Endothelial cell of umbilical vein (primary cell): ENCODE measurements around the gene HBP1. TPM values are rescaled to one million over a fixed set of nuclear protein-coding genes. Genes with fewer than 3 reads are reported as not detected.
A peak's percentile ranks its signal among the peaks of the same experiment; 100 is the strongest.

Experiments
- Bru-seq: library from RNA; stranded (reverse); fragments of 400-500 nt; gene quantifications from one replicate; lab custom pipeline; 2021; lab: Mats Ljungman, UMichigan
- BruChase-seq, 2 experiments: library from RNA; stranded (reverse); fragments of 400-500 nt; gene quantifications; one replicate each; lab custom pipeline; 2021; lab: Mats Ljungman, UMichigan
- BruUV-seq: library from RNA; stranded (reverse); fragments of 400-500 nt; replicated peaks from 2 replicates; lab custom pipeline; 2021; lab: Mats Ljungman, UMichigan
- CTCF ChIA-PET: fragments of 300-600, 350-600 bp; sonication (Branson Sonifier 250); formaldehyde crosslinking; loops from one replicate; lab custom pipeline; 2021; ENCODE audit warnings: antibody characterized with exemption, inconsistent platforms; lab: Charles Lee
- POLR2A ChIA-PET: fragments of 300-600, 350-600 bp; sonication (Branson Sonifier 250); formaldehyde crosslinking; loops from one replicate; lab custom pipeline; 2021; ENCODE audit warnings: antibody characterized with exemption, inconsistent platforms; lab: Charles Lee
- DNase-seq: peaks from one replicate; pipeline ENCODE4 v3.0.0-alpha.2; 2011; ENCODE audit warnings: low read depth, low spot score
- FAIRE-seq: peaks from 2 replicates; lab custom pipeline; 2011; peaks lifted over from hg19 to GRCh38; lab: Jason Lieb, UNC
- H2AFZ ChIP-seq: 2 replicates; pipeline ENCODE4 v1.6.0; 2012; ENCODE audit warnings: low read depth, low read length, control low read depth, inconsistent platforms
- H3K27ac ChIP-seq: 2 replicates; pipeline ENCODE4 v1.5.1; 2011; ENCODE audit warnings: low read depth, mild to moderate bottlenecking, control low read depth, low read length, moderate library complexity; ENCODE audit not compliant: insufficient read depth
- H3K27me3 ChIP-seq, 2 experiments: 2 replicates each; pipeline versions ENCODE4 v1.6.0 to v1.6.1; 2011; ENCODE audit warnings: low read length in 2 of 2, mixed read lengths in 1 of 2; ENCODE audit not compliant: control insufficient read depth in 2 of 2, insufficient read depth in 2 of 2
- H3K36me3 ChIP-seq, 2 experiments: 2 replicates in 1 of 2; 3 replicates in 1 of 2; pipeline ENCODE4 v1.5.1; 2011; ENCODE audit warnings: low read length in 2 of 2, mild to moderate bottlenecking in 1 of 2, moderate library complexity in 1 of 2; ENCODE audit not compliant: control insufficient read depth in 2 of 2, insufficient read depth in 2 of 2; ENCODE audit errors: extremely low read depth in 1 of 2
- H3K4me1 ChIP-seq: 3 replicates; pipeline ENCODE4 v1.5.1; 2011; ENCODE audit warnings: mild to moderate bottlenecking, low read length; ENCODE audit not compliant: control insufficient read depth, insufficient read depth; ENCODE audit errors: extremely low read depth
- H3K4me2 ChIP-seq: 2 replicates; pipeline ENCODE4 v1.6.1; 2011; ENCODE audit warnings: low read length, control low read depth, mixed read lengths; ENCODE audit not compliant: insufficient read depth
- H3K4me3 ChIP-seq, 3 experiments: fragments of 200-600 bp in 1 of 3; sonication (generic), shearing (Covaris generic) in 1 of 3; replicated peaks in 1 of 3; 2 replicates each; pipeline ENCODE4 v1.5.1; 2011 to 2016; ENCODE audit warnings: control low read depth in 3 of 3, low read length in 3 of 3, mild to moderate bottlenecking in 2 of 3, inconsistent platforms in 1 of 3, low read depth in 1 of 3, moderate library complexity in 1 of 3; ENCODE audit not compliant: insufficient read depth in 1 of 3
- H3K79me2 ChIP-seq: 2 replicates; pipeline ENCODE4 v1.6.0; 2012; ENCODE audit warnings: low read length, inconsistent platforms; ENCODE audit not compliant: control insufficient read depth, insufficient read depth
- H3K9ac ChIP-seq: replicated peaks from 2 replicates; pipeline ENCODE3; 2011; ENCODE audit warnings: low read length, control low read depth; ENCODE audit not compliant: insufficient read depth; ENCODE audit errors: extremely low read depth
- H3K9me1 ChIP-seq: replicated peaks from 3 replicates; pipeline ENCODE4 v1.6.0; 2011; ENCODE audit warnings: mild to moderate bottlenecking, low read length; ENCODE audit not compliant: control insufficient read depth, insufficient read depth; ENCODE audit errors: extremely low read depth
- H3K9me3 ChIP-seq: replicated peaks from 2 replicates; pipeline ENCODE4 v1.5.1; 2012; ENCODE audit warnings: low read length, inconsistent platforms; ENCODE audit not compliant: control insufficient read depth, insufficient read depth
- H4K20me1 ChIP-seq: replicated peaks from 2 replicates; pipeline ENCODE3; 2011; ENCODE audit warnings: mild to moderate bottlenecking, low read length; ENCODE audit not compliant: control insufficient read depth, insufficient read depth; ENCODE audit errors: extremely low read depth
- EZH2 ChIP-seq: IDR thresholded peaks from 2 replicates; pipeline ENCODE4 v1.6.1; 2012; ENCODE audit warnings: borderline replicate concordance, low read depth, mild to moderate bottlenecking, moderate library complexity, low read length, inconsistent platforms; ENCODE audit not compliant: severe bottlenecking
- FOS ChIP-seq: IDR thresholded peaks from 2 replicates; pipeline ENCODE4 v1.6.1; 2011; ENCODE audit warnings: mild to moderate bottlenecking, low read length, moderate library complexity, borderline replicate concordance; ENCODE audit not compliant: insufficient read depth
- GATA2 ChIP-seq: IDR thresholded peaks from 2 replicates; pipeline ENCODE4 v1.7.0; 2011; ENCODE audit warnings: low read depth, mild to moderate bottlenecking, moderate library complexity, mixed read lengths, low read length; ENCODE audit not compliant: insufficient read length, insufficient read depth
- JUN ChIP-seq: IDR thresholded peaks from 2 replicates; pipeline ENCODE4 v1.6.1; 2011; ENCODE audit warnings: borderline replicate concordance, low read depth; ENCODE audit not compliant: insufficient read length, insufficient read depth
- MAX ChIP-seq: IDR thresholded peaks from 2 replicates; pipeline ENCODE4 v1.6.1; 2011; ENCODE audit not compliant: insufficient read depth, insufficient read length
- MYC ChIP-seq: IDR thresholded peaks from one replicate; pipeline ENCODE4 v1.6.1; 2011; ENCODE audit warnings: mild to moderate bottlenecking, low read depth, low read length
- POLR2A ChIP-seq: IDR thresholded peaks from 2 replicates; pipeline ENCODE4 v1.6.1; 2012; ENCODE audit warnings: low read depth, mild to moderate bottlenecking, control low read depth, low read length
- POLR2AphosphoS5 ChIP-seq: IDR thresholded peaks from 2 replicates; pipeline ENCODE4 v1.6.1; 2012; ENCODE audit warnings: low read depth, mild to moderate bottlenecking, control low read depth, low read length, moderate library complexity; ENCODE audit not compliant: insufficient read depth
- dilution Hi-C: fragments of 300-500 bp; cut with MboI; formaldehyde crosslinking; loops from one replicate; pipeline ENCODE4 v1.15.0; 2019; ENCODE audit warnings: low sequenced_read_pairs; ENCODE audit not compliant: extremely low pct_ligation_motif_present
- intact Hi-C: fragments of 100-400 bp; cut with micrococcal nuclease; formaldehyde crosslinking; loops from one replicate; pipeline ENCODE4 v1.10.0; 2022
- long read RNA-seq: library from polyadenylated mRNA; stranded (forward); transcript quantifications from one replicate; pipeline ENCODE4 v2.0.0, GENCODE V29; 2021
- polyA minus RNA-seq, 3 experiments: library from RNA; depleted of rRNA, polyadenylated mRNA; stranded (reverse); fragments of >200 nt; gene quantifications; 1 replicate in 1 of 3; 2 replicates in 2 of 3; pipeline ENCODE4 v1.2.3, GENCODE V29; 2011
- polyA plus RNA-seq, 4 experiments: library from polyadenylated mRNA; depleted of rRNA in 3 of 4; stranded (reverse) in 3 of 4; unstranded in 1 of 4; fragments of >200 nt; gene quantifications; 2 replicates each; pipeline versions ENCODE4 v1.2.1 to v1.2.3, GENCODE V29; 2011 to 2012; ENCODE audit warnings: missing spikeins in 1 of 4
- total RNA-seq: library from RNA; stranded (reverse); gene quantifications from 2 replicates; pipeline ENCODE4 v1.2.3, GENCODE V29; 2021
- TF ChIP-seq, protein P1 (sequence below), 2 donors: IDR thresholded peaks; 1 replicate in 1 of 2; 2 replicates in 1 of 2; pipeline ENCODE4 v1.5.1; 2011; ENCODE audit warnings: low read length in 2 of 2, mild to moderate bottlenecking in 2 of 2, moderate library complexity in 2 of 2, control low read depth in 1 of 2, inconsistent platforms in 1 of 2, low read depth in 1 of 2; ENCODE audit not compliant: insufficient read depth in 1 of 2; ENCODE audit errors: extremely low read depth in 1 of 2

HBP1 gene
- 50.1 and 63.4 TPM in 2 replicates for total RNA-seq
- polyA plus RNA-seq: 43.4 and 49.6 TPM in 2 replicates
- polyA plus RNA-seq (2011; cell fraction: cytosol; rRNA removed): 38.4 and 44.4 TPM in 2 replicates
- 105 and 106 TPM in 2 replicates for polyA plus RNA-seq (2011; cell fraction: nucleus; rRNA removed)
- 47.9 and 76.6 TPM in 2 replicates for polyA plus RNA-seq (2012)
- 122 and 136 TPM in 2 replicates for polyA minus RNA-seq
- 21.4 TPM for polyA minus RNA-seq (2011; cell fraction: cytosol; rRNA and poly(A)+ RNA removed)
- 193 and 248 TPM in 2 replicates for polyA minus RNA-seq (2011; cell fraction: nucleus; rRNA and poly(A)+ RNA removed)
- Bru-seq, nascent RNA: percentile 92 among the genes with signal in this experiment
- BruChase-seq, experiment 1, labeled RNA remaining after a 6-hour chase: percentile 69 among the genes with signal in this experiment
- BruChase-seq, experiment 2, labeled RNA remaining after a 2-hour chase: percentile 82 among the genes with signal in this experiment
- long read RNA-seq, transcript HBP1-201 (11 exons, 2,829 nt): minor isoform, 14 of 85 reads
- long read RNA-seq, transcript HBP1-208 (11 exons, 2,704 nt): major isoform, 40 of 85 reads
- long read RNA-seq, partial matches to known transcripts: 14 of 85 reads
- long read RNA-seq, other reads (novel, unspliced or antisense): 16 of 85 reads

GRCh38 chr7:107168233-107169119 is at the start of gene HBP1:
Gene HBP1 (plus strand): TSS chr7:107169003. CDS start chr7:107179894, 10,891 bp downstream.
- DNase-seq: peak; percentile 100
- H3K36me3 ChIP-seq: no peaks in the 10 kb centered on the region
- H3K9me1 ChIP-seq: no peaks in the 10 kb centered on the region
- no peaks in the 10 kb centered on the region for H3K9me3 ChIP-seq
- peak; percentile 97 for FAIRE-seq
- H4K20me1 ChIP-seq: peaks cover 4% of the 10 kb centered on the region
- H3K79me2 ChIP-seq: peaks cover 35% of the 10 kb centered on the region
- ChIA-PET CTCF (interaction anchor here (0.6 to 3.1 kb wide), 13 partner anchors 11 to 992 kb away, joined by 3 to 25 read pairs (median 5); no protein-coding TSS in a partner anchor), POLR2A (interaction anchor here (0.6 to 1.7 kb wide), 14 partner anchors 9 to 708 kb away, joined by 3 to 10 read pairs (median 3); no protein-coding TSS in a partner anchor)
- no peaks in the 10 kb centered on the region for H3K27me3 ChIP-seq
- peak within 1 kb of the TSS; percentile 93 for H3K9ac ChIP-seq
- TF ChIP-seq GATA2 (no peak), JUN (peak; percentile 76), POLR2A (peak; percentile 53), FOS (peak; percentile 47), POLR2AphosphoS5 (peak; percentile 72), MYC (no peak), MAX (peak; percentile 89), EZH2 (no peak)
- TF ChIP-seq, protein P1, sequence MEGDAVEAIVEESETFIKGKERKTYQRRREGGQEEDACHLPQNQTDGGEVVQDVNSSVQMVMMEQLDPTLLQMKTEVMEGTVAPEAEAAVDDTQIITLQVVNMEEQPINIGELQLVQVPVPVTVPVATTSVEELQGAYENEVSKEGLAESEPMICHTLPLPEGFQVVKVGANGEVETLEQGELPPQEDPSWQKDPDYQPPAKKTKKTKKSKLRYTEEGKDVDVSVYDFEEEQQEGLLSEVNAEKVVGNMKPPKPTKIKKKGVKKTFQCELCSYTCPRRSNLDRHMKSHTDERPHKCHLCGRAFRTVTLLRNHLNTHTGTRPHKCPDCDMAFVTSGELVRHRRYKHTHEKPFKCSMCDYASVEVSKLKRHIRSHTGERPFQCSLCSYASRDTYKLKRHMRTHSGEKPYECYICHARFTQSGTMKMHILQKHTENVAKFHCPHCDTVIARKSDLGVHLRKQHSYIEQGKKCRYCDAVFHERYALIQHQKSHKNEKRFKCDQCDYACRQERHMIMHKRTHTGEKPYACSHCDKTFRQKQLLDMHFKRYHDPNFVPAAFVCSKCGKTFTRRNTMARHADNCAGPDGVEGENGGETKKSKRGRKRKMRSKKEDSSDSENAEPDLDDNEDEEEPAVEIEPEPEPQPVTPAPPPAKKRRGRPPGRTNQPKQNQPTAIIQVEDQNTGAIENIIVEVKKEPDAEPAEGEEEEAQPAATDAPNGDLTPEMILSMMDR (IDR thresholded peaks at IDR 0.05; ENCODE audit: extremely low read depth in 1 of 2, insufficient read depth in 1 of 2, low read depth in 1 of 2, low read length in 2 of 2): no peak
- intact Hi-C loops: loop anchor here (1.0 to 10.0 kb wide), 7 partner anchors 89 to 634 kb away; no protein-coding TSS in a partner anchor
- peak within 1 kb of the TSS; percentile 92 for H3K27ac ChIP-seq
- peak within 1 kb of the TSS; percentile 81 to 97 (median 93) for H3K4me3 ChIP-seq
- peak within 1 kb of the TSS; percentile 98 for H3K4me2 ChIP-seq
- H3K4me1 ChIP-seq: peaks cover 40% of the 10 kb centered on the region
- H2AFZ ChIP-seq: peak within 1 kb of the TSS; percentile 44
- dilution Hi-C loops: no loop called here
- BruUV-seq: no TSS peak
